ENCODE data around the gene ACAD10.
"Not testable (repeated sequence)": the region's sequence is repeated elsewhere in the genome, so short reads cannot be mapped to it uniquely, and the experiment has no call there.

The ACAD10 gene

DNA sequence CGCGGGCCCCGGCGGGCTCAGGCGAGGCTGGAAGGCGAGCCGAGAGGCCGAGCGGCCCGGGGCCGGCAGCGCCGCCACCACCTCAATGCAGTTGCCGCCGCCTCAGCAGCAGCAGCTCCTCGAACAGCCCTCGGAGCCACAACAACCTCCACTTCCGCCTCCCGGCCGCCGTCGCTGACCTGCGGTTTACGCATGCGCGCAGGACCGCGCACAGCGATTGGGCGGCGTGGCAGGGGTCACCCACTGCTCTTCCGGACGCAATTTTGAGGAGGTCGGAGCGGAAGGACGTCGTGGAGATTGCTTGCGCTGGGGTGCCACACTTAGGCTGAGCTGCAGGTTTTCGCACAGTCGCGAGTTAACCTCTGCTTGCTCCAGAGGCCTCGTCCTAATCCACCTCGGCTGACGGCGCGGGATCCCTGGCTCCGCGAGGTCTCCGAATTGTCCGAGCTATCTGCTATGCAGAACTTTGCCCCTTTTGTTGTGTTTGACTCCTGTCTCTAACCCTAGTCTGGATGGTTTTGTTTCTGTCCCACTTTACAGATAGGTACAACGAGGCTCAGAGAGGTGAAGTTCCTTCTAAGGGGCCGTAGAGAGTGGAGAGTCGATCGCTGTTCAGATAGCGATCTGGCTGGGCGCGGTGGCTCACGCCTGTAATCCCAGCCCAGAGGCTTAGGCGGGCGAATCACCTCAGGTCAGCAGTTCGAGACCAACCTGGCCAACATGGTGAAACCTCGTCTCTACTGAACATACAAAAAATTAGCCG, at the start of gene ACAD10, which contains the start of gene BRAP:
Gene ACAD10 (plus strand): TSS at position 243 of the 763 bp plus-strand sequence. CDS start 6,657 bp downstream, outside the sequence.
Gene BRAP (minus strand): TSS at position 146 of the 763 bp plus-strand sequence. CDS start 164 bp downstream, outside the sequence.
- DNase-seq: peak; percentile 93

DNA sequence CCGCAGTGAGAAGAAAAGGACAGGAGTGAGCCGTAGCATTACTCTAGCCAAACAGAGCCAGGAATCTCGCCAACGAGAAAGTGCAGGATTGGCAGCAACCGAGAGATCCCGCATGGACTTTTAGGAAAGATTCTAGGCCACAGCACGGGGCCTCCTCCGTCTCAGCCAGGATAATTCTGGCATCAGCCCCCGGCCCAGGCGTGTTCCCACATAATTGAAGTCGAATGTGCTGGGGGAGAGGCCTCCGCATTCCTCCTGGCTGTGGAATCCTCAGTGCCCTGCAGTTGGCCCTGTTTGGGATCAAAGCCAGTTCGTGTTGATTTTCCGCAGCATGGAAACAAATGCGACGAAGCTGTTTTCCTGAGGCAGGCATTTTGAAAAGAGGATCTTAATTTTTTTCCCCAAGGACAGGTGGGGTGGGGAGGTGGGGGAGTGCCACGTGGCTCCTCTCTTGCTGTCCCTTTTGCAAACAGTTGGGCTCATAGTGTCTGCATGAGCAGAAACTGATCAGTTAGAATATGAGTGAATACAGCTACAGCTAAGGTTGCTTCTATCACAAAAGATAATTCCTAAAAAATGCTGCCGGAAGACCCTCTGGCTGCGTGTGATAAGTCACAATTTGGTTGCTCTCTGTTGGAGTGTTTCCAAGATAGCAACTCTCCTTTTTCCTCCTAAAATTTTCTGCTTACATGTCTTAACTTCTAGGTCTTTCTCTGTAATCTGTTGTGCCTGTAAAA, 49.5 kb upstream of the ACAD10 start:
- no peak for DNase-seq

DNA sequence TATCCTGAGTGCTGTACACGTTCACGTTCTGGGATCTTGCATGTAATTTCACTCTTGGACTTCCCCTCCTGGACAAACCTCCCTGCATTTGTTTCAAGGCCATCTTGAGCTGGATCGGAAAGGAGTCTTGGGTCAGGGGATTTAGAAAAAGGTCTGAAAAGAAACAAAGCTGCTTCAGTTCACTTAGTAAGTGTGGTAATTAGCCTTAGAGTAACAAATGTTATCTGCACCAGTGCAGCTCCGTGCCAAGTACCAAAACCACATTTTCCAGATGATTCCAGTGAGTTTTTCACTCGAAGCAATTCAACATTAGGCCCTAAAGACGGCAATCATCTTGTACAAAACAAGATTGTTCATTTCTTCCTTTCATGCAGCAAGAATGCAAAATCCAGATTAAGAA, 47.3 kb upstream of the ACAD10 start:
- DNase-seq: no peak

DNA sequence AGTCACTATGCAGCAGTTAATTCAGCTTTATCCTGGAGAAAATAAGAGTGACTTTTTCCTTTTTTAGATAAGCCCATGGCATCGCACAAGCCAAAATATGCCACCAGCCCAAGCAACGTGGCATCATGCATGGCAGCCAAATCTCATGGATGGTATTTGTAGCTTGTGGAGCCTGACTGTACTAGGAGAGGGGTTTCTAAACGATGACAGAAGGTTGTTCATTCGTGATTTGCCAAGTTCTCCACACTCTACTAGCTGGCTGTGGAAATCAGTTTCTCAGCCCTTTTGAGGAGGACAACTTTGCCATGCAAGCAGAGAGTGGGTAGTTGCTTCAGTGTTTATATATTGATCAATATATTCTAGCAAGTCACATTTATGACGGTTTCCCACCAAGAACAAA, 45.3 kb upstream of the ACAD10 start:
- no peak for DNase-seq

DNA sequence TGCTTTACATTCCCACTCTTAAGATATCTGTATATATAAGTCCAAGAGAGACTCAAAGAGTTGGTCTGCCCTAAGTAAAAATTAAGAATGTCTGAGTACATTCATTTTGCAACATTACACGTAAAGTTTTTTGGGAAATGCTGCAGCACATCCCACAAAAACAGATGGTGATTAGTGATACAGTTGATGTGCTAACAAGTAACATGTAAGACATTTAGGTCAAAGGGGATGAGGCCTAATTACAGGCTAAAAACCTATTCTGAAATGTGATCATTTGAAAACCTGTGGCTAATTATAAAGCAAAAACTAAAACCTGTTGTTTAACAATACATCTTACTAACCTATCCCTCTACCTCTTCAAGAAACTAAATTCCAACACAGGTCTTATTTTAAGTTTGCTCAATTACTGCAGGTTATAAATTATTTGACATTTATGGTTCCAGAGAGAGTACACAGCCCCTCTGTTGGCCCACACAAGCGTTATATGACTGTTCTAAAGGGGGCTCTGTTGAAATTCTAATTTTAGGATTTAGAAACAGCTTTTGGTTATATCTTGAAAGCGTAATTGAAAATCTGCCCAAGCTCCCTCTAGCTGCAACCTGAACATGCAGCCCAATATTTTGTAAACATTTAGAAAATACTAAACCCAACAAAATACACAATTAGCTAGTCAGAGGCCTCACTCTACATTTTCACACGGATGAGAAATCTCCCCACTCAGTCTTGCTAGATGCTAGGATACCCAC, 43.0 kb upstream of the ACAD10 start:
- no peak for DNase-seq

GRCh38 chr12:111643427-111643826, 42.4 kb upstream of the ACAD10 start:
- no peak for DNase-seq

GRCh38 chr12:111645433-111645832, 40.4 kb upstream of the ACAD10 start:
- DNase-seq: no peak

- no peak for DNase-seq
Measured at GRCh38 chr12:111650912-111651311, 34.9 kb upstream of the ACAD10 start.

DNA sequence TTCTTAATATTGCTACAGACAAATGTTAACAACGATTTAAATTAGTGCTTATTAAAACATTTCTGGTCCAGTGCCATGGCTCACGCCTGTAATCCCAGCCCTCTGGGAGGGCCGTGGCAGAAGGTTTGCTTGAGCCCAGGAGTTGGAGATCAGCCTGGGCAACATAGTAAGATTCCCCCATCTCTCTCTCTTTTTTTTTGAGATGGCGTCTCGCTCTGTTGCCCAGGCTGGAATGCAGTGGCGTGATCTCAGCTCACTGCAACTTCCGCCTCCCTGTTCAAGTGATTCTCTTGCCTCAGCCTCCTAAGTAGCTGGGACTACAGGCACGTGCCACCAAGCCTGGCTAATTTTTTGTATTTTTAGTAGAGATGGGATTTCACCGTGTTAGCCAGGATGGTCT, 33.3 kb upstream of the ACAD10 start:
- not testable (repeated sequence) for DNase-seq

- DNase-seq: no peak
Measured at GRCh38 chr12:111653596-111653995, 32.3 kb upstream of the ACAD10 start.

GRCh38 chr12:111655356-111655755, 30.5 kb upstream of the ACAD10 start:
- no peak for DNase-seq

GRCh38 chr12:111656016-111656415, 29.8 kb upstream of the ACAD10 start:
- DNase-seq: no peak

DNA sequence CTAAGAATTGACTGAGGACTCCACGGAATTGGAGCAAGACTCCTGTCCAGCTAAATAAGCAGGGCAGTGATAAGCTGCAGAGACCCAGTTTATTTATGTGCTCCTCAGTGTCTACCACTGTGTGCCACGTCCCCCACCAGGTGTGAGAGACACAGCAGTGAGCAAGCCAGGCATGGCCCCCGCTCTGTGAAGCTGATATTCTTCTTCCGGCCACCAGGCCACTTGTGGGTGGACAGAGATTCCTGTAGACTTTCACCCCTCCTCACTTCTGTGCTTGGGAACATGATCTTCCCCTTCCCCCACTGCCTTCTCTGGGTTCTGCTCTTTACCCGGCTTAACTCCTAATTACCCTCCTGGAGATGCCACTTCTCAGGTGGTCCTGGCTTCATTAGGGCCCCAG, 21.4 kb upstream of the ACAD10 start:
- no peak for DNase-seq

- DNase-seq: no peak
Measured at GRCh38 chr12:111664961-111665865, 20.6 kb upstream of the ACAD10 start.

GRCh38 chr12:111672822-111673381, 13.0 kb upstream of the ACAD10 start:
- no peak for DNase-seq

- no peak for DNase-seq
Measured at GRCh38 chr12:111673503-111673902, 12.3 kb upstream of the ACAD10 start.

DNA sequence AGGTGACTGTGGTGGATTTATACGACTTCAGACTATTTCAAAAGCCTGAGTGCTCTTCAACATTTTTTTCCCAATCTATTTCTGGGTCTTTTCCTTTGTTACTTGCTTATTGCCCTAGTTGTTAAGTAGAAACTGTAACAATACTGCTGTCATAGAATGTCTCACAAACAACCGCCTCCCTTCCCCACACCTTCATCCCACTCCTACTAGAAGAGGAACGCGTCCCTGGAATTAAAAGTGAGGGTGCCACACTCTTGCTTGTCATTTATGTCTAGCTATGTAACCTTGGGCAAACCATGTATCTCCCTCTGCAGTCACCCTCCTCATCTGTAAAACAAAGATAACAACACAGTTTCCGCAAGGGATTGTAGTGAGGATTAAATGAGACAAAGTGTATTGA, 8.7 kb upstream of the ACAD10 start:
- DNase-seq: no peak

DNA sequence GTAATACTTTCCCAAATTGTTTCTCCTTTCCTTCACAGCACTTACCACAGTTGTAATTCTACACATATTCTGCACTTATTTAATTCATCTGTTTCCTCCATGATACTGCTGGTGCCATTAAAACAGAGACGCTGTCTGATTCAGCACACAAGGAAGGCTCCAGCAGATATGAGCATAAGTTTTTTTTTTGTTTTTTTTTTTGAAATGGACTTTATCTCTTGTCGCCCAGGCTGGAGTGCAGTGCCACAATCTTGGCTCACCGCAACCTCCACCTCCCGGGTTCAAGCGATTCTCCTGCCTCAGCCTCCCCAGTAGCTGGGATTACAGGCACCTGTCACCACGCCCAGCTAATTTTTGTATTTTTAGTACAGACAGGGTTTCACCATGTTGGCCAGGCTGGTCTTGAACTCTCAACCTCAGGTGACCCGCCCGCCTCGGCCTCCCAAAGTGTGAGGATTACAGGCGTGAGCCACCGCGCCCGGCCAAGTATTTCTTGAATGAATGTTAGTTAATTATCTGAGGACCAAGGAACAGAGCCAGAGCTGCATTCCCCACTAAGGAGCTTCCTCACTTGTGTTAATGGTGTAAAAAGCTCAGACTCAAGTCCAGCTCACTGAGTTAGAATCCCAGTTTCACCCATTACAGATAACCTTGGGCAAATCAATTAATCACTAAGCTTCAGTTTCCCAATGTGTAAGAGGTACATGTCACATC, 1.2 kb upstream of the ACAD10 start:
- not testable (repeated sequence) for DNase-seq

- DNase-seq: no peak
Measured at GRCh38 chr12:111685322-111685810, 487 bp upstream of the ACAD10 start.

GRCh38 chr12:111686574-111687105, 787 bp downstream of the ACAD10 start:
- no peak for DNase-seq

- no peak for DNase-seq
Measured at GRCh38 chr12:111687255-111687654, 1.4 kb downstream of the ACAD10 start.

All from stimulated activated CD4-positive, alpha-beta T cell treated with anti-CD3 and anti-CD28 coated beads, Interleukin-4, amount 100 ng/mL, for 24 hours (primary cell).